ENCODE results near the gene VPS50. TPM values are rescaled to one million over a fixed set of nuclear protein-coding genes. Genes with fewer than 3 reads are reported as not detected.

Gene VPS50
- total RNA-seq, 4 donors from 2014 or later = 17.2 to 52.2 (median 34.3) TPM

DNA sequence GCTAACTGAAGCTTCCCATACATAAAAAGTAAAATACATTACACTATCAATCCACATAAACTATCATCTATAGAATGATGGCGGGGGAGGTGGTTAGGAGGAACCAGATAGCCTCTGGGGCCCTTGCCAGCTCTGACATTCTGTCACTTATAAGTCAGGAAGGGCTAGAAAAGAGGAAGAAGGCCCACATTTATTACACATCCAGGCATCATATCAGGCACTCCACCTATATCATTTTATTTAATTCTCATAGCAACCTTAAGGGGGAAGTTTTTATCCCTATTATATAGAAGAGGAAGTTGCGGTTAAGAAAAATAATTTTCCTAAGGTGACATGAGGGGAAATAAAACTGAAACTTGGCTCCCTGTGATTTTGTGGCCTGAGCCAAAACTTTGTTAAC lies 35.8 kb upstream of the VPS50 start:
- H3K4me1 ChIP-seq = no peaks in the 10 kb centered on the region
- H3K9me3 ChIP-seq = no peaks in the 10 kb centered on the region
- no peak overlapping the region for H3K4me3 ChIP-seq
- no peak overlapping the region for H3K27ac ChIP-seq
- DNase-seq (no peak), ATAC-seq (no peak)
- no peaks in the 10 kb centered on the region for H3K36me3 ChIP-seq
- no peaks in the 10 kb centered on the region for H3K27me3 ChIP-seq
- TF ChIP-seq, protein P1, sequence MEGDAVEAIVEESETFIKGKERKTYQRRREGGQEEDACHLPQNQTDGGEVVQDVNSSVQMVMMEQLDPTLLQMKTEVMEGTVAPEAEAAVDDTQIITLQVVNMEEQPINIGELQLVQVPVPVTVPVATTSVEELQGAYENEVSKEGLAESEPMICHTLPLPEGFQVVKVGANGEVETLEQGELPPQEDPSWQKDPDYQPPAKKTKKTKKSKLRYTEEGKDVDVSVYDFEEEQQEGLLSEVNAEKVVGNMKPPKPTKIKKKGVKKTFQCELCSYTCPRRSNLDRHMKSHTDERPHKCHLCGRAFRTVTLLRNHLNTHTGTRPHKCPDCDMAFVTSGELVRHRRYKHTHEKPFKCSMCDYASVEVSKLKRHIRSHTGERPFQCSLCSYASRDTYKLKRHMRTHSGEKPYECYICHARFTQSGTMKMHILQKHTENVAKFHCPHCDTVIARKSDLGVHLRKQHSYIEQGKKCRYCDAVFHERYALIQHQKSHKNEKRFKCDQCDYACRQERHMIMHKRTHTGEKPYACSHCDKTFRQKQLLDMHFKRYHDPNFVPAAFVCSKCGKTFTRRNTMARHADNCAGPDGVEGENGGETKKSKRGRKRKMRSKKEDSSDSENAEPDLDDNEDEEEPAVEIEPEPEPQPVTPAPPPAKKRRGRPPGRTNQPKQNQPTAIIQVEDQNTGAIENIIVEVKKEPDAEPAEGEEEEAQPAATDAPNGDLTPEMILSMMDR (IDR thresholded peaks at IDR 0.05 in 4 of 5, conservative IDR thresholded peaks at IDR 0.05 in 1 of 5) = no peak
- in situ Hi-C loops (cut with MboI; ENCODE audit: low sequenced_read_pairs in 4 of 4) = no loop called here
- intact Hi-C loops (cut with DNase I; ENCODE audit: low total_unique reads) = no loop called here

GRCh38 chr7:93198472-93198871 lies 33.7 kb upstream of the VPS50 start:
- Histone ChIP-seq H3K4me1 (no peaks in the 10 kb centered on the region), H3K4me3 (no peak overlapping the region), H3K27me3 (no peaks in the 10 kb centered on the region), H3K36me3 (no peaks in the 10 kb centered on the region), H3K9me3 (no peaks in the 10 kb centered on the region), H3K27ac (no peak overlapping the region)
- ATAC-seq (no peak), DNase-seq (no peak)
- in situ Hi-C loops (cut with MboI; ENCODE audit: low sequenced_read_pairs in 4 of 4) (no loop called here), intact Hi-C loops (cut with DNase I; ENCODE audit: low total_unique reads) (no loop called here)
- no peak for TF ChIP-seq POLR2A (IDR thresholded peaks at IDR 0.05)
- TF ChIP-seq, protein P1 (IDR thresholded peaks at IDR 0.05 in 4 of 5, conservative IDR thresholded peaks at IDR 0.05 in 1 of 5) = no peak

- Histone ChIP-seq H3K9me3 (no peaks in the 10 kb centered on the region), H3K27ac (no peak overlapping the region), H3K27me3 (no peaks in the 10 kb centered on the region), H3K4me1 (no peaks in the 10 kb centered on the region), H3K4me3 (no peak overlapping the region), H3K36me3 (no peaks in the 10 kb centered on the region)
- in situ Hi-C loops (cut with MboI; ENCODE audit: low sequenced_read_pairs in 4 of 4) = no loop called here
- TF ChIP-seq POLR2A (IDR thresholded peaks at IDR 0.05) = no peak
- TF ChIP-seq, protein P1 (IDR thresholded peaks at IDR 0.05 in 4 of 5, conservative IDR thresholded peaks at IDR 0.05 in 1 of 5) = no peak
- intact Hi-C loops (cut with DNase I; ENCODE audit: low total_unique reads) = no loop called here
- DNase-seq (no peak), ATAC-seq (no peak)
These were observed 29.4 kb upstream of the VPS50 start for GRCh38 chr7:93202594-93203250.

GRCh38 chr7:93203496-93203895 lies 28.7 kb upstream of the VPS50 start:
- no peak for DNase-seq
- in situ Hi-C loops (cut with MboI; ENCODE audit: low sequenced_read_pairs in 4 of 4) (no loop called here), intact Hi-C loops (cut with DNase I; ENCODE audit: low total_unique reads) (no loop called here)
- H3K4me1 ChIP-seq = no peaks in the 10 kb centered on the region
- H3K36me3 ChIP-seq = no peaks in the 10 kb centered on the region
- ATAC-seq = no peak
- TF ChIP-seq, protein P1 (IDR thresholded peaks at IDR 0.05 in 4 of 5, conservative IDR thresholded peaks at IDR 0.05 in 1 of 5) = no peak
- no peak for TF ChIP-seq POLR2A (IDR thresholded peaks at IDR 0.05)
- no peaks in the 10 kb centered on the region for H3K27me3 ChIP-seq
- H3K9me3 ChIP-seq = no peaks in the 10 kb centered on the region
- H3K27ac ChIP-seq = no peak overlapping the region
- H3K4me3 ChIP-seq = no peak overlapping the region

DNA sequence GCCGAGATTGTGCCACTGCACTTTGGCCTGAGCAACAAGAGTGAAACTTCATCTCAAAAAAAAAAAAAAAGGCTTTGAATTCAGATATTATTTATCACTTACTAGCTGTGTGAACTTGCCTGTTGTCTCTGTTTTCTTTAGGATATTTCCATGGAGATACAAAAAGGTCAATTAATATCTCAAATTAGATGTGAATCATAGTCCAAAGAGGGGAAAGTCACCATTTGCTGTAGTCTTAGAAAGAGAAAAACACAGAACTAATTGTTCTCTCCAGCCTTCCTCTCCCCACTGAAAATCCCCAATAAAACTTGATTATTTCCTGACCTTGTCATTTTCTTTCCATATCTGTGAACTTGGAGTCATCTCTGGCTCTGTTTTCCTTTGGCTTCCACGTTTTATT lies 27.1 kb upstream of the VPS50 start:
- Histone ChIP-seq H3K27me3 (no peaks in the 10 kb centered on the region), H3K27ac (no peak overlapping the region), H3K9me3 (no peaks in the 10 kb centered on the region), H3K4me1 (no peaks in the 10 kb centered on the region), H3K36me3 (no peaks in the 10 kb centered on the region), H3K4me3 (no peak overlapping the region)
- in situ Hi-C loops (cut with MboI; ENCODE audit: low sequenced_read_pairs in 4 of 4) = no loop called here
- TF ChIP-seq, protein P1 (IDR thresholded peaks at IDR 0.05 in 4 of 5, conservative IDR thresholded peaks at IDR 0.05 in 1 of 5) = no peak
- no peak for TF ChIP-seq POLR2A (IDR thresholded peaks at IDR 0.05)
- DNase-seq (no peak), ATAC-seq (no peak)
- intact Hi-C loops (cut with DNase I; ENCODE audit: low total_unique reads) = no loop called here

Measured in gastrocnemius medialis (tissue), 4 donors.